GM20000 (cell line): Measurements from ENCODE around the gene JSRP1.

Experiments
- DNase-seq: peaks from one replicate; pipeline ENCODE4 v3.0.0; 2012; ENCODE audit warnings: low spot score
- TF ChIP-seq, protein P1 (sequence below): IDR thresholded peaks from 2 replicates; pipeline ENCODE4 v1.5.1; 2012; ENCODE audit warnings: mild to moderate bottlenecking, control low read depth; ENCODE audit errors: extremely low read depth, missing control alignments

JSRP1 gene

GRCh38 chr19:2230033-2230531, 26.1 kb downstream of the JSRP1 start:
- DNase-seq, result no peak
- TF ChIP-seq, protein P1, sequence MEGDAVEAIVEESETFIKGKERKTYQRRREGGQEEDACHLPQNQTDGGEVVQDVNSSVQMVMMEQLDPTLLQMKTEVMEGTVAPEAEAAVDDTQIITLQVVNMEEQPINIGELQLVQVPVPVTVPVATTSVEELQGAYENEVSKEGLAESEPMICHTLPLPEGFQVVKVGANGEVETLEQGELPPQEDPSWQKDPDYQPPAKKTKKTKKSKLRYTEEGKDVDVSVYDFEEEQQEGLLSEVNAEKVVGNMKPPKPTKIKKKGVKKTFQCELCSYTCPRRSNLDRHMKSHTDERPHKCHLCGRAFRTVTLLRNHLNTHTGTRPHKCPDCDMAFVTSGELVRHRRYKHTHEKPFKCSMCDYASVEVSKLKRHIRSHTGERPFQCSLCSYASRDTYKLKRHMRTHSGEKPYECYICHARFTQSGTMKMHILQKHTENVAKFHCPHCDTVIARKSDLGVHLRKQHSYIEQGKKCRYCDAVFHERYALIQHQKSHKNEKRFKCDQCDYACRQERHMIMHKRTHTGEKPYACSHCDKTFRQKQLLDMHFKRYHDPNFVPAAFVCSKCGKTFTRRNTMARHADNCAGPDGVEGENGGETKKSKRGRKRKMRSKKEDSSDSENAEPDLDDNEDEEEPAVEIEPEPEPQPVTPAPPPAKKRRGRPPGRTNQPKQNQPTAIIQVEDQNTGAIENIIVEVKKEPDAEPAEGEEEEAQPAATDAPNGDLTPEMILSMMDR, result no peak

- no peak for DNase-seq
- TF ChIP-seq, protein P1, result no peak
These were observed 26.8 kb downstream of the JSRP1 start for GRCh38 chr19:2229103-2230032.

DNA sequence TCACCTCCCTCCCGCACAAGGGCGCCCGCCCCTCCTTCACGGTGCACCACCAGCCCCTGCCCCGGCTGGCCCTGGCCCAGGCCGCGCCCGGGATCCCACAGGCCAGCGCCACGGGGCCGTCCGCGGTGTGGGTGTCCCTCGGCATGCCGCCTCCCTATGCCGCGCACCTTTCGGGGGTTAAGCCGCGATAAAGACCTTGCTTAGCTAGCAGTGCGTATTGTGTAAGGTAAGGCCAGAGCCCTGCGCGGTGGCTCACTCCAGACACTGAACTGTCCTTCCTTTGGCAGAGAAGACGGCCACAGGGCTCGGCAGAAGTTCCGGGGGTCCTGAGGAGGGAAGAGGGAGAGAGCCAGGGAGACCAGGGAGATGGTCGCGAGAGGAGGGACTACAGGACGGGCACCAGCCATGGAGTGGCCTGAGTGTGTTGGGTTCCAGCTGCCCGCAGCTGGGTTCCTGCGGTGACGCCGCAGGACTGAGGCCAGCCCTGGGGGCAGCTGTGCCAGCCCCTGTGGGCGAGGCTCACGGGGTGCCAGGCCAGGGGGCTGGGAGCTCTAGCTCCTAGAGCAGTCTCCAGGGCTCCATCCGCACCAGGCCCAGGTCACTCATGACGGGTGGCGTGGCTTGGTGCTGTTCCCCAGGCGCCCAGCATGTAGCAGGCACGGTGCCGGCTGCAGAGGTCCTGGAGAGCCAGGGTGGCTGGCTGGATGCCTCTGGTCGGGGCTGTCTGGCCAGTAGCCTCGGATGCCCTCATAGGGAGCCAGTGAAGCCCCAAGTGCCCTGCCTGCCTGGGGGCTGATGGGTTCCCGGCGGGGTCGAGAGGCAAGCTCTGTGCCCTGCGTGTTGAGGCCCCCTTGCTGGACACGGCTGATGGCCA, 27.8 kb downstream of the JSRP1 start:
- TF ChIP-seq, protein P1, result no peak
- DNase-seq, result no peak

DNA sequence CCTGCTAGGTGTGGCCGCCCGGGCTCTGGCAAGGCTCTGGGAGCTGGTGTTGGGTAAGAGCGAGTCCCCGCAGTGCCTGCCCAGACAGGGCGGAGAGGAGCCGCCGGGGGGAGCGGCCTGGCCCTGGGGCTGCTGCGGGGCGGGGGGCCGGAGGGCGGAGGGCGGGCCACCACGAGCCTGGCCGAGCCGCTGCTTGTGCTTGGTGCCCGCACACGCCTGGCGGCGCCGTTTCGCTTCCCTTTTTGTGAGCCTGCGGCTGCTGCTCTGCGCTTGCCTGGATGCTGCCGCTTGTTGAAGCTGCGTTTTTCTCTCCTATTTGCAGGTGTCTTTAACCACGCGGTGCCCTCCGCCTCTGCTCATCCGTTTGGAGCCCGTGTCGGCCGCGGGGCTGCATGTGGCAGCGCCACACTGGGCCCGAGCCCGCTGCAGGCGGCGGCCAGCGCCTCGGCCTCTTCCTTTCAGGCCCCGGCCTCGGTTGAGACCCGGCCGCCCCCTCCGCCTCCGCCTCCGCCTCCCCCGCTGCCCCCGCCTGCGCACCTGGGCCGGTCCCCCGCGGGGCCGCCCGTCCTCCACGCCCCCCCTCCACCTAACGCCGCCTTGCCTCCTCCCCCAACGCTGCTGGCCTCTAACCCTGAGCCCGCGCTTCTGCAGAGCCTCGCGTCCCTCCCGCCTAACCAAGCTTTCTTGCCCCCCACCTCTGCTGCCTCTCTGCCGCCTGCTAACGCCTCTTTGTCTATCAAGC, 28.6 kb downstream of the JSRP1 start:
- TF ChIP-seq, protein P1, result no peak

DNA sequence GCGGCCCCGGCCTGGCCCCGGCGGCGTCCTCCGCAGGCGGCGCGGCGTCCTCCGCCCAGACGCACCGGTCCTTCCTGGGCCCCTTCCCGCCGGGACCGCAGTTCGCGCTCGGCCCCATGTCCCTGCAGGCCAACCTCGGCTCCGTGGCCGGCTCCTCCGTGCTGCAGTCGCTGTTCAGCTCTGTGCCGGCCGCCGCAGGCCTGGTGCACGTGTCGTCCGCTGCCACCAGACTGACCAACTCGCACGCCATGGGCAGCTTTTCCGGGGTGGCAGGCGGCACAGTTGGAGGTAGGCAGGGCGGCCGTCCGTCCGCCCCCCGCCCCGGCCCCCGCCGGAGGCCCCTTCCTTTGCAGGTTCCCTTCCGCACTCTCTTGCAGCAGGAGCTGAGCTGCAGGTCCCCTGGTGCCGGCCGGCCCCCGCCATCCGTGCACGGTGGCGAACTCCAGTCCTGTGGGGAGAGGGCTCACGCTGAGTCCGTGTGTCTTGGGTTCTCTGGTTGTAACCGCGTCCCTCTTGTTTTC, 29.3 kb downstream of the JSRP1 start:
- TF ChIP-seq, protein P1, result no peak
- DNase-seq, result no peak

More for the DNA sequence above, 28.6 kb downstream of the JSRP1 start:
- DNase-seq, result no peak

- TF ChIP-seq, protein P1, result no peak
- no peak for DNase-seq
These were observed 30.0 kb downstream of the JSRP1 start for GRCh38 chr19:2226051-2226839.
